Measurements from ENCODE around the gene PRKAR1A. TPM values are rescaled to one million over a fixed set of nuclear protein-coding genes. Genes with fewer than 3 reads are reported as not detected.
"Not testable (repeated sequence)": the region's sequence is repeated elsewhere in the genome, so short reads cannot be mapped to it uniquely, and the experiment has no call there.

Gene PRKAR1A
- total RNA-seq, 8 experiments from 2014 or later: 137 to 310 (median 169) TPM

GRCh38 chr17:68514831-68515635 lies 2.8 kb downstream of the PRKAR1A start:
- ATAC-seq (replicated peaks in 6 of 8): no peak
- in situ Hi-C loops (cut with MboI; ENCODE audit: low pct_unique_long_range_greater_than_20kb in 2 of 9, low sequenced_read_pairs in 9 of 9, unreplicated experiment in 9 of 9): no loop called here
- Histone ChIP-seq H3K27ac (no peak overlapping the region), H3K4me1 (replicated peaks in 1 of 2) (peaks cover 12 to 20% of the 10 kb centered on the region in 2 donors), H3K4me3 (peak overlapping the region in 4 of 5 donors; percentile 5 to 96 (median 77))
- 23 to 85% (median 60%) methylated on average over 2 to 15 of the region's 15 CpGs for WGBS, 10 experiments

- 67 to 100% (median 100%) methylated on average over 1 of the region's 1 CpG; no CpG with 5 or more reads in 3 of the 10 experiments for WGBS, 10 experiments
- in situ Hi-C loops (cut with MboI; ENCODE audit: low pct_unique_long_range_greater_than_20kb in 2 of 9, low sequenced_read_pairs in 9 of 9, unreplicated experiment in 9 of 9): no loop called here
- peaks cover 7 to 14% of the 10 kb centered on the region in 2 donors for H3K4me1 ChIP-seq (replicated peaks in 1 of 2)
- H3K4me3 ChIP-seq: no peak overlapping the region
- no peak overlapping the region for H3K27ac ChIP-seq
- no peak for ATAC-seq (replicated peaks in 6 of 8)
Observed at GRCh38 chr17:68516732-68517131, 4.5 kb downstream of the PRKAR1A start.

- H3K4me1 ChIP-seq (replicated peaks in 1 of 2): peaks cover 7 to 14% of the 10 kb centered on the region in 2 donors
- 20 to 100% (median 93%) methylated on average over 1 to 3 of the region's 3 CpGs; no CpG with 5 or more reads in 5 of the 10 experiments for WGBS, 10 experiments
- H3K4me3 ChIP-seq; H3K27ac ChIP-seq; ATAC-seq (replicated peaks in 6 of 8); in situ Hi-C loops (cut with MboI; ENCODE audit: low pct_unique_long_range_greater_than_20kb in 2 of 9, low sequenced_read_pairs in 9 of 9, unreplicated experiment in 9 of 9): not testable (repeated sequence)
Observed at GRCh38 chr17:68517605-68518004, 5.4 kb downstream of the PRKAR1A start.

GRCh38 chr17:68518063-68518815 lies 6.0 kb downstream of the PRKAR1A start:
- in situ Hi-C loops (cut with MboI; ENCODE audit: low pct_unique_long_range_greater_than_20kb in 2 of 9, low sequenced_read_pairs in 9 of 9, unreplicated experiment in 9 of 9): no loop called here
- peak in 2 of 8 experiments; percentile 16 to 29 for ATAC-seq (replicated peaks in 6 of 8)
- Histone ChIP-seq H3K4me3 (no peak overlapping the region), H3K27ac (no peak overlapping the region), H3K4me1 (replicated peaks in 1 of 2) (peaks cover 7 to 14% of the 10 kb centered on the region in 2 donors)
- 81 to 100% (median 93%) methylated on average over 1 to 5 of the region's 9 CpGs; no CpG with 5 or more reads in 2 of the 10 experiments for WGBS, 10 experiments

GRCh38 chr17:68519051-68519450 lies 6.8 kb downstream of the PRKAR1A start:
- in situ Hi-C loops (cut with MboI; ENCODE audit: low pct_unique_long_range_greater_than_20kb in 2 of 9, low sequenced_read_pairs in 9 of 9, unreplicated experiment in 9 of 9); H3K4me3 ChIP-seq; H3K27ac ChIP-seq; ATAC-seq (replicated peaks in 6 of 8): not testable (repeated sequence)
- peaks cover 7 to 12% of the 10 kb centered on the region in 2 donors for H3K4me1 ChIP-seq (replicated peaks in 1 of 2)
- 43 to 100% (median 94%) methylated on average over 1 to 3 of the region's 3 CpGs; no CpG with 5 or more reads in 2 of the 10 experiments for WGBS, 10 experiments

GRCh38 chr17:68519911-68520310 lies 7.7 kb downstream of the PRKAR1A start:
- peaks cover 0 to 5% of the 10 kb centered on the region in 2 donors for H3K4me1 ChIP-seq (replicated peaks in 1 of 2)
- 14 to 100% (median 80%) methylated on average over 1 of the region's 1 CpG; no CpG with 5 or more reads in 4 of the 10 experiments for WGBS, 10 experiments
- ATAC-seq (replicated peaks in 6 of 8): peak in 2 of 8 experiments; percentile 25 to 26
- in situ Hi-C loops (cut with MboI; ENCODE audit: low pct_unique_long_range_greater_than_20kb in 2 of 9, low sequenced_read_pairs in 9 of 9, unreplicated experiment in 9 of 9): loop anchor here in 1 of 9 experiments (10.0 kb wide), 1 partner anchor 235 kb away; no protein-coding TSS in a partner anchor
- no peak overlapping the region for H3K27ac ChIP-seq
- no peak overlapping the region for H3K4me3 ChIP-seq

GRCh38 chr17:68522266-68522665 lies 10.0 kb downstream of the PRKAR1A start:
- in situ Hi-C loops (cut with MboI; ENCODE audit: low pct_unique_long_range_greater_than_20kb in 2 of 9, low sequenced_read_pairs in 9 of 9, unreplicated experiment in 9 of 9): loop anchor here in 1 of 9 experiments (10.0 kb wide), 1 partner anchor 233 kb away; no protein-coding TSS in a partner anchor
- ATAC-seq (replicated peaks in 6 of 8): no peak
- H3K4me1 ChIP-seq (replicated peaks in 1 of 2): no peaks in the 10 kb centered on the region
- no peak overlapping the region for H3K27ac ChIP-seq
- no peak overlapping the region for H3K4me3 ChIP-seq

- H3K4me1 ChIP-seq (replicated peaks in 1 of 2): no peaks in the 10 kb centered on the region
- in situ Hi-C loops (cut with MboI; ENCODE audit: low pct_unique_long_range_greater_than_20kb in 2 of 9, low sequenced_read_pairs in 9 of 9, unreplicated experiment in 9 of 9): loop anchor here in 4 of 9 experiments (10.0 to 25.0 kb wide), 3 partner anchors 211 to 236 kb away; no protein-coding TSS in a partner anchor
- H3K4me3 ChIP-seq: no peak overlapping the region
- WGBS, 10 experiments: 50 to 100% (median 90%) methylated on average over 1 to 3 of the region's 3 CpGs
- no peak overlapping the region for H3K27ac ChIP-seq
- ATAC-seq (replicated peaks in 6 of 8): no peak
Observed at GRCh38 chr17:68526548-68526947, 14.3 kb downstream of the PRKAR1A start.

- H3K4me1 ChIP-seq (replicated peaks in 1 of 2): no peaks in the 10 kb centered on the region
- no peak overlapping the region for H3K27ac ChIP-seq
- H3K4me3 ChIP-seq: no peak overlapping the region
- WGBS, 10 experiments: 56 to 97% (median 94%) methylated on average over 2 to 4 of the region's 4 CpGs
- ATAC-seq (replicated peaks in 6 of 8): no peak
- in situ Hi-C loops (cut with MboI; ENCODE audit: low pct_unique_long_range_greater_than_20kb in 2 of 9, low sequenced_read_pairs in 9 of 9, unreplicated experiment in 9 of 9): loop anchor here in 4 of 9 experiments (10.0 to 25.0 kb wide), 3 partner anchors 210 to 235 kb away; no protein-coding TSS in a partner anchor
Observed at GRCh38 chr17:68527314-68527713, 15.1 kb downstream of the PRKAR1A start.

GRCh38 chr17:68531252-68531651 lies 19.0 kb downstream of the PRKAR1A start:
- in situ Hi-C loops (cut with MboI; ENCODE audit: low pct_unique_long_range_greater_than_20kb in 2 of 9, low sequenced_read_pairs in 9 of 9, unreplicated experiment in 9 of 9): loop anchor here in 4 of 9 experiments (10.0 to 25.0 kb wide), 3 partner anchors 206 to 231 kb away; no protein-coding TSS in a partner anchor
- WGBS, 10 experiments: 42 to 100% (median 93%) methylated on average over 1 to 4 of the region's 4 CpGs
- no peak overlapping the region for H3K4me3 ChIP-seq
- H3K4me1 ChIP-seq (replicated peaks in 1 of 2): no peaks in the 10 kb centered on the region
- no peak overlapping the region for H3K27ac ChIP-seq
- ATAC-seq (replicated peaks in 6 of 8): no peak

- WGBS, 10 experiments: 20 to 100% (median 91%) methylated on average over 1 to 3 of the region's 3 CpGs; no CpG with 5 or more reads in 2 of the 10 experiments
- in situ Hi-C loops (cut with MboI; ENCODE audit: low pct_unique_long_range_greater_than_20kb in 2 of 9, low sequenced_read_pairs in 9 of 9, unreplicated experiment in 9 of 9): loop anchor here in 4 of 9 experiments (10.0 to 25.0 kb wide), 3 partner anchors 204 to 229 kb away; no protein-coding TSS in a partner anchor
- Histone ChIP-seq H3K4me3 (no peak overlapping the region), H3K27ac (no peak overlapping the region), H3K4me1 (replicated peaks in 1 of 2) (no peaks in the 10 kb centered on the region)
- ATAC-seq (replicated peaks in 6 of 8): no peak
Observed at GRCh38 chr17:68532826-68533225, 20.6 kb downstream of the PRKAR1A start.

GRCh38 chr17:68533887-68534694 lies 21.9 kb downstream of the PRKAR1A start:
- 7 to 100% (median 87%) methylated on average over 1 to 6 of the region's 6 CpGs for WGBS, 10 experiments
- ATAC-seq (replicated peaks in 6 of 8): peak in 3 of 8 experiments; percentile 25 to 59 (median 31)
- Histone ChIP-seq H3K27ac (no peak overlapping the region), H3K4me3 (no peak overlapping the region), H3K4me1 (replicated peaks in 1 of 2) (no peaks in the 10 kb centered on the region)
- in situ Hi-C loops (cut with MboI; ENCODE audit: low pct_unique_long_range_greater_than_20kb in 2 of 9, low sequenced_read_pairs in 9 of 9, unreplicated experiment in 9 of 9): loop anchor here in 4 of 9 experiments (10.0 to 25.0 kb wide), 3 partner anchors 203 to 228 kb away; no protein-coding TSS in a partner anchor

All from motor neuron (in vitro differentiated cells).